Hematopoietic multipotent progenitor cell treated with erythropoietin and hydrocortisone succinate and interleukin-3 and kit ligand, for 8 days (in vitro differentiated cells): ENCODE measurements around the gene DSEL.
A peak's percentile ranks its signal among the peaks of the same experiment; 100 is the strongest.

ENCODE experiments used
- DNase-seq: peaks from one replicate; pipeline ENCODE4 v3.0.0-alpha.2; 2015

Gene DSEL

GRCh38 chr18:67500522-67501205 lies 15.9 kb downstream of the DSEL start:
- DNase-seq, result no peak

GRCh38 chr18:67496469-67496868 lies 20.1 kb downstream of the DSEL start:
- no peak for DNase-seq

- no peak for DNase-seq
Measured at GRCh38 chr18:67486534-67486933, 30.0 kb downstream of the DSEL start.

- no peak for DNase-seq
Measured at GRCh38 chr18:67485655-67486054, 30.9 kb downstream of the DSEL start.

- DNase-seq, result no peak
Measured at GRCh38 chr18:67484458-67484857, 32.1 kb downstream of the DSEL start.

GRCh38 chr18:67483952-67484351 lies 32.6 kb downstream of the DSEL start:
- no peak for DNase-seq

GRCh38 chr18:67483237-67483636 lies 33.3 kb downstream of the DSEL start:
- DNase-seq, result peak; percentile 1

GRCh38 chr18:67478249-67478648 lies 38.3 kb downstream of the DSEL start:
- no peak for DNase-seq

- no peak for DNase-seq
Measured at GRCh38 chr18:67477522-67477921, 39.0 kb downstream of the DSEL start.

- DNase-seq, result no peak
Measured at GRCh38 chr18:67476585-67476984, 39.9 kb downstream of the DSEL start.

- DNase-seq, result no peak
Measured at GRCh38 chr18:67475673-67476072, 40.8 kb downstream of the DSEL start.

- DNase-seq, result no peak
Measured at GRCh38 chr18:67468038-67468437, 48.5 kb downstream of the DSEL start.

GRCh38 chr18:67467188-67467587 lies 49.3 kb downstream of the DSEL start:
- DNase-seq, result no peak

GRCh38 chr18:67464499-67464898 lies 52.0 kb downstream of the DSEL start:
- DNase-seq, result no peak

- DNase-seq, result peak; percentile 7
Measured at GRCh38 chr18:67463829-67464228, 52.7 kb downstream of the DSEL start.

GRCh38 chr18:67456711-67457110 lies 59.8 kb downstream of the DSEL start:
- DNase-seq, result peak; percentile 8
